MM.1S (cell line): ENCODE results near the gene SNRNP48.

Source experiments
- DNase-seq: peaks from one replicate; pipeline ENCODE4 v3.0.0-alpha.2; 2015
- H2AFZ ChIP-seq: fragments of 300-600 bp; sonication (generic); 2 replicates; pipeline ENCODE4 v1.6.0; 2016; ENCODE audit warnings: antibody characterized with exemption, low read length
- H3F3A ChIP-seq: fragments of 300-600 bp; sonication (generic); 2 replicates; pipeline ENCODE4 v1.6.1; 2016; ENCODE audit warnings: mild to moderate bottlenecking, antibody characterized with exemption, low read length, moderate library complexity, mixed read lengths; ENCODE audit not compliant: insufficient read depth
- H3K27ac ChIP-seq: fragments of 300-600 bp; sonication (generic); 2 replicates; pipeline ENCODE4 v1.5.1; 2016; ENCODE audit warnings: mild to moderate bottlenecking, low read length
- H3K27me3 ChIP-seq: fragments of 300-600 bp; sonication (generic); replicated peaks from 2 replicates; pipeline ENCODE4 v1.6.0; 2016; ENCODE audit warnings: low read length; ENCODE audit not compliant: insufficient read depth
- H3K36me3 ChIP-seq: fragments of 300-600 bp; sonication (generic); replicated peaks from 2 replicates; pipeline ENCODE4 v1.6.1; 2016; ENCODE audit warnings: mild to moderate bottlenecking, low read length, mixed read lengths; ENCODE audit not compliant: insufficient read depth
- H3K4me1 ChIP-seq: fragments of 300-600 bp; sonication (generic); 2 replicates; pipeline ENCODE4 v1.6.1; 2016; ENCODE audit warnings: low read length, mixed read lengths
- H3K4me2 ChIP-seq: fragments of 300-600 bp; sonication (generic); 2 replicates; pipeline ENCODE4 v1.6.0; 2016; ENCODE audit warnings: low read depth, low read length
- H3K4me3 ChIP-seq: fragments of 300-600 bp; sonication (generic); 2 replicates; pipeline ENCODE4 v1.5.1; 2016; ENCODE audit warnings: low read length, mixed read lengths
- H3K79me2 ChIP-seq: fragments of 300-600 bp; sonication (generic); 2 replicates; pipeline ENCODE4 v1.6.1; 2016; ENCODE audit warnings: mixed run types, low read length, mixed read lengths
- H3K9ac ChIP-seq: fragments of 300-600 bp; sonication (generic); 2 replicates; pipeline ENCODE4 v1.6.1; 2016; ENCODE audit warnings: low read length, mixed read lengths
- H3K9me2 ChIP-seq: fragments of 300-600 bp; sonication (generic); replicated peaks from 2 replicates; pipeline ENCODE4 v1.6.1; 2016; ENCODE audit warnings: mild to moderate bottlenecking, low read length, mixed read lengths; ENCODE audit not compliant: insufficient read depth
- H3K9me3 ChIP-seq: fragments of 300-600 bp; sonication (generic); replicated peaks from 2 replicates; pipeline ENCODE4 v1.6.1; 2016; ENCODE audit warnings: mild to moderate bottlenecking, low read length, mixed read lengths; ENCODE audit not compliant: insufficient read depth
- H4K20me1 ChIP-seq: fragments of 300-600 bp; sonication (generic); 2 replicates; pipeline ENCODE4 v1.6.1; 2016; ENCODE audit warnings: mild to moderate bottlenecking, low read length, moderate library complexity, mixed read lengths; ENCODE audit not compliant: insufficient read depth
- CTCF ChIP-seq: fragments of 300-600 bp; sonication (generic); IDR thresholded peaks from 2 replicates; pipeline ENCODE4 v1.5.1; 2016; ENCODE audit warnings: antibody characterized with exemption, low read length, mixed read lengths
- EZH2 ChIP-seq: fragments of 300-600 bp; sonication (generic); optimal IDR thresholded peaks from 2 replicates; pipeline ENCODE3; 2017; ENCODE audit warnings: low read depth, mild to moderate bottlenecking, antibody characterized with exemption, low read length, mixed read lengths
- EZH2phosphoT487 ChIP-seq: fragments of 300-600 bp; sonication (generic); IDR thresholded peaks from 2 replicates; pipeline ENCODE4 v1.6.1; 2018; ENCODE audit warnings: antibody characterized with exemption, low read length

SNRNP48 gene

GRCh38 chr6:7640607-7641577 lies 50.9 kb downstream of the SNRNP48 start:
- H3K79me2 ChIP-seq, result no peaks in the 10 kb centered on the region
- H3K4me3 ChIP-seq, result no peak overlapping the region
- DNase-seq, result no peak
- no peak overlapping the region for H3K4me2 ChIP-seq
- no peaks in the 10 kb centered on the region for H3K9me3 ChIP-seq
- H3K27me3 ChIP-seq, result peaks cover 30% of the 10 kb centered on the region
- H3K9ac ChIP-seq, result no peak overlapping the region
- no peak overlapping the region for H3K27ac ChIP-seq
- H3K4me1 ChIP-seq, result no peaks in the 10 kb centered on the region
- no peaks in the 10 kb centered on the region for H3F3A ChIP-seq
- H3K36me3 ChIP-seq, result no peaks in the 10 kb centered on the region
- no peaks in the 10 kb centered on the region for H3K9me2 ChIP-seq
- TF ChIP-seq EZH2 (no peak), EZH2phosphoT487 (no peak), CTCF (no peak)
- H4K20me1 ChIP-seq, result no peaks in the 10 kb centered on the region
- H2AFZ ChIP-seq, result no peak overlapping the region

GRCh38 chr6:7642791-7643190 lies 52.8 kb downstream of the SNRNP48 start:
- H3K36me3 ChIP-seq, result no peaks in the 10 kb centered on the region
- no peaks in the 10 kb centered on the region for H4K20me1 ChIP-seq
- no peak overlapping the region for H2AFZ ChIP-seq
- H3K9me3 ChIP-seq, result no peaks in the 10 kb centered on the region
- H3K4me2 ChIP-seq, result no peak overlapping the region
- H3F3A ChIP-seq, result peaks cover 5% of the 10 kb centered on the region; the same call in 1 of the 2 replicates
- H3K9me2 ChIP-seq, result no peaks in the 10 kb centered on the region
- DNase-seq, result no peak
- H3K79me2 ChIP-seq, result no peaks in the 10 kb centered on the region
- H3K4me3 ChIP-seq, result no peak overlapping the region
- peaks cover 42% of the 10 kb centered on the region for H3K27me3 ChIP-seq
- H3K9ac ChIP-seq, result no peak overlapping the region
- TF ChIP-seq EZH2, result no peak
- TF ChIP-seq CTCF, result no peak
- no peak for TF ChIP-seq EZH2phosphoT487
- H3K4me1 ChIP-seq, result no peaks in the 10 kb centered on the region
- no peak overlapping the region for H3K27ac ChIP-seq

GRCh38 chr6:7644417-7644816 lies 54.4 kb downstream of the SNRNP48 start:
- Histone ChIP-seq H3K27me3 (peaks cover 54% of the 10 kb centered on the region), H3K9me2 (no peaks in the 10 kb centered on the region), H3K36me3 (no peaks in the 10 kb centered on the region), H3K79me2 (no peaks in the 10 kb centered on the region), H3K27ac (no peak overlapping the region), H3K9me3 (no peaks in the 10 kb centered on the region), H3F3A (peaks cover 5% of the 10 kb centered on the region; the same call in 1 of the 2 replicates), H2AFZ (no peak overlapping the region), H4K20me1 (no peaks in the 10 kb centered on the region), H3K4me3 (no peak overlapping the region), H3K4me1 (no peaks in the 10 kb centered on the region), H3K9ac (no peak overlapping the region), H3K4me2 (no peak overlapping the region)
- no peak for DNase-seq
- TF ChIP-seq CTCF (no peak), EZH2 (no peak), EZH2phosphoT487 (no peak)
